IMR-90 (cell line): ENCODE measurements around the gene ZDHHC3. TPM values are rescaled to one million over a fixed set of nuclear protein-coding genes. Genes with fewer than 3 reads are reported as not detected.
A peak's percentile ranks its signal among the peaks of the same experiment; 100 is the strongest.

ENCODE experiments used
- ATAC-seq: fragments of 200-7000 bp; cut with Tn5 transposase; 2 replicates; pipeline ENCODE4 v1.9.1; 2020; ENCODE audit warnings: low read depth, mild to moderate bottlenecking, moderate library complexity
- BruUV-seq: library from RNA; stranded (reverse); fragments of 400-500 nt; replicated peaks from 2 replicates; lab custom pipeline; 2021; lab: Mats Ljungman, UMichigan
- CTCF ChIA-PET: fragments of 300-600 bp; formaldehyde crosslinking; extraction: SDS; loops from one replicate; lab custom pipeline; 2021; ENCODE audit warnings: antibody characterized with exemption; lab: Yijun Ruan, JAX
- POLR2A ChIA-PET: fragments of 300-600 bp; sonication (Branson Sonifier 250); formaldehyde crosslinking; loops from one replicate; lab custom pipeline; 2022; ENCODE audit warnings: antibody characterized with exemption; ENCODE audit not compliant: unreplicated experiment; lab: Charles Lee
- DNase-seq: peaks from one replicate; pipeline ENCODE4 v3.0.0; 2013
- H2AFZ ChIP-seq: replicated peaks from 2 replicates; pipeline ENCODE3; 2013; ENCODE audit warnings: low read length, mild to moderate bottlenecking; ENCODE audit not compliant: poor library complexity
- H2AK5ac ChIP-seq: 2 replicates; pipeline ENCODE4 v1.6.1; 2013; ENCODE audit warnings: low read depth, low read length, inconsistent platforms
- H2AK9ac ChIP-seq: replicated peaks from 2 replicates; pipeline ENCODE3; 2013; ENCODE audit warnings: mild to moderate bottlenecking, low read depth, low read length, moderate library complexity; ENCODE audit not compliant: poor library complexity
- H2BK120ac ChIP-seq: 2 replicates; pipeline ENCODE4 v1.6.1; 2013; ENCODE audit warnings: low read depth, low read length, inconsistent platforms
- H2BK15ac ChIP-seq: 3 replicates; pipeline ENCODE4 v1.6.1; 2013; ENCODE audit warnings: low read depth, low read length, inconsistent platforms
- H2BK20ac ChIP-seq: 2 replicates; pipeline ENCODE4 v1.6.1; 2013; ENCODE audit warnings: low read depth, mild to moderate bottlenecking, inconsistent platforms, low read length, moderate library complexity
- H2BK5ac ChIP-seq: 2 replicates; pipeline ENCODE4 v1.6.1; 2013; ENCODE audit warnings: mild to moderate bottlenecking, low read depth, low read length, inconsistent platforms; ENCODE audit not compliant: poor library complexity, severe bottlenecking
- H3K14ac ChIP-seq: replicated peaks from 2 replicates; pipeline ENCODE4 v1.6.1; 2013; ENCODE audit warnings: low read depth, low read length, inconsistent platforms
- H3K18ac ChIP-seq: 2 replicates; pipeline ENCODE4 v1.6.1; 2013; ENCODE audit warnings: low read depth, low read length, control low read depth
- H3K23ac ChIP-seq: 2 replicates; pipeline ENCODE4 v1.6.1; 2013; ENCODE audit warnings: low read depth, low read length, inconsistent platforms
- H3K27ac ChIP-seq: 2 replicates; pipeline ENCODE4 v1.5.1; 2013; ENCODE audit warnings: mild to moderate bottlenecking, control low read depth, low read length; ENCODE audit not compliant: insufficient read depth
- H3K27me3 ChIP-seq: 2 replicates; pipeline ENCODE4 v1.6.1; 2013; ENCODE audit warnings: low read length; ENCODE audit not compliant: control insufficient read depth, insufficient read depth
- H3K36me3 ChIP-seq: 2 replicates; pipeline ENCODE4 v1.6.1; 2013; ENCODE audit warnings: low read length, mixed read lengths; ENCODE audit not compliant: control insufficient read depth, insufficient read depth
- H3K4ac ChIP-seq: 2 replicates; pipeline ENCODE4 v1.6.1; 2013; ENCODE audit warnings: low read depth, low read length, inconsistent platforms
- H3K4me1 ChIP-seq: 2 replicates; pipeline ENCODE4 v1.6.1; 2013; ENCODE audit warnings: low read length, mixed read lengths; ENCODE audit not compliant: control insufficient read depth, insufficient read depth
- H3K4me2 ChIP-seq: 2 replicates; pipeline ENCODE4 v1.6.1; 2013; ENCODE audit warnings: low read depth, mild to moderate bottlenecking, control low read depth, low read length, moderate library complexity
- H3K4me3 ChIP-seq: 2 replicates; pipeline ENCODE4 v1.5.1; 2013; ENCODE audit warnings: low read depth, mild to moderate bottlenecking, control low read depth, low read length, moderate library complexity; ENCODE audit not compliant: insufficient read depth
- H3K56ac ChIP-seq: 2 replicates; pipeline ENCODE4 v1.6.1; 2013; ENCODE audit warnings: low read length, inconsistent platforms; ENCODE audit not compliant: insufficient read depth; ENCODE audit errors: extremely low read depth
- H3K79me1 ChIP-seq, 2 experiments: 2 replicates each; pipeline ENCODE4 v1.6.1; 2013; ENCODE audit warnings: low read length in 2 of 2, inconsistent platforms in 1 of 2, low read depth in 1 of 2
- H3K9ac ChIP-seq: 2 replicates; pipeline ENCODE4 v1.6.1; 2013; ENCODE audit warnings: low read depth, low read length, control low read depth
- H3K9me1 ChIP-seq: 2 replicates; pipeline ENCODE4 v1.6.1; 2013; ENCODE audit warnings: low read length, inconsistent platforms; ENCODE audit not compliant: insufficient read depth
- H3K9me3 ChIP-seq: 2 replicates; pipeline ENCODE4 v1.6.1; 2013; ENCODE audit warnings: low read length; ENCODE audit not compliant: control insufficient read depth, insufficient read depth
- H4K20me1 ChIP-seq: 2 replicates; pipeline ENCODE4 v1.6.1; 2013; ENCODE audit warnings: low read length, inconsistent platforms; ENCODE audit not compliant: insufficient read depth
- H4K5ac ChIP-seq: 2 replicates; pipeline ENCODE4 v1.6.1; 2013; ENCODE audit warnings: mild to moderate bottlenecking, low read depth, low read length, control low read depth
- H4K8ac ChIP-seq, 2 experiments: 2 replicates each; pipeline ENCODE4 v1.6.1; 2013; ENCODE audit warnings: low read depth in 2 of 2, low read length in 2 of 2, control low read depth in 1 of 2, inconsistent platforms in 1 of 2
- H4K91ac ChIP-seq: 2 replicates; pipeline ENCODE4 v1.6.1; 2013; ENCODE audit warnings: low read depth, low read length, inconsistent platforms; ENCODE audit not compliant: insufficient read depth
- MAZ ChIP-seq: IDR thresholded peaks from 2 replicates; pipeline ENCODE4 v1.6.1; 2012; ENCODE audit warnings: low read depth, mild to moderate bottlenecking, low read length, improper control_type of control experiment, moderate library complexity, borderline replicate concordance
- NFE2L2 ChIP-seq: fragments of 150-350 bp; IDR thresholded peaks from 2 replicates; pipeline ENCODE4 v1.6.1; 2016; ENCODE audit warnings: low read depth, mild to moderate bottlenecking, low read length
- WGBS, 2 experiments: methylation state at CpG; one replicate each; pipeline versions ENCODE4 v1.1.5 to v1.1.7; 2013; ENCODE audit warnings: missing lambda C conversion rate in 2 of 2; ENCODE audit not compliant: insufficient read length in 1 of 2; ENCODE audit errors: extremely low coverage in 2 of 2; 5-methylcytosine and 5-hydroxymethylcytosine counted together
- dilution Hi-C: fragments of 300-500 bp; cut with HindIII; formaldehyde crosslinking; loops from one replicate; pipeline ENCODE4 v1.14.3; 2018; ENCODE audit warnings: low sequenced_read_pairs; ENCODE audit not compliant: unreplicated experiment
- in situ Hi-C: fragments of 300-500 bp; cut with MboI; formaldehyde crosslinking; loops from 3 replicates; pipeline ENCODE4 v1.14.3; 2019; ENCODE audit warnings: low sequenced_read_pairs, inconsistent platforms, mixed read lengths
- intact Hi-C: fragments of 100-400 bp; cut with micrococcal nuclease; formaldehyde crosslinking; loops from 2 replicates; pipeline ENCODE4 v1.10.0; 2022
- polyA plus RNA-seq, 3 experiments: library from polyadenylated mRNA; depleted of rRNA; stranded (reverse); fragments of >200 nt; gene quantifications; 2 replicates each; pipeline ENCODE4 v1.2.3, GENCODE V29; 2012; ENCODE audit warnings: low replicate concordance in 1 of 3
- total RNA-seq: library from RNA; depleted of rRNA; stranded (reverse); fragments of >200 nt; gene quantifications from 2 replicates; pipeline ENCODE4 v1.2.3, GENCODE V29; 2012

ZDHHC3 gene
- total and polyA plus RNA-seq, 2 of the 4 experiments (the other 2 are of a cell fraction) = 57.7 to 59.6 TPM

DNA sequence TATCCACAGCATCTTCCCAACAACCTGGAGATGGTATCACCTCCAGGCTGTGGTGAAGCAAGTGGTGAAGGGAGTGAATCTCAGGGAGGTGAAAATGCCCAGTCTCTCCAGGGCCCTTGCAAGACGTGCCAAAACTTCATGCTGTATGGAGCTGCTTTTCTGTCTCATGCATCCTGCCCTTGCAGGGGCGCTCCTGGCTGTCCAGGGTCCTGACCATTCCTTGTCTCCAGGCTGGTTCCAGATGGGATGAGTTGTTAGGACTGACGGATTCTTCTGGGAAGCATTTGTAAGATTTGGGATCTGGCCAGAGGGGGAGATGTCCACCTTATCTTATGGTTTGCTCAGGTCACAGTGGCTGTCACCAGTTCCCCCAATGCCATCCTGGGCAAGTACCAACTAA, 85.7 kb downstream of the ZDHHC3 start:
- WGBS, 2 experiments = no CpG with 5 or more reads among the region's 3 CpGs
- Histone ChIP-seq H4K5ac (no peak overlapping the region), H2BK5ac (no peak overlapping the region), H4K20me1 (no peaks in the 10 kb centered on the region), H2BK15ac (0 out of 3 replicates have a peak overlapping the region, but pooled peaks have one; percentile 14), H2AK5ac (peak overlapping the region; percentile 8), H3K4me2 (no peak overlapping the region), H3K36me3 (no peaks in the 10 kb centered on the region), H3K27ac (no peak overlapping the region), H3K27me3 (no peaks in the 10 kb centered on the region), H2AFZ (no peak overlapping the region), H4K8ac (no peak overlapping the region), H3K4ac (no peak overlapping the region), H3K4me1 (peaks cover 18% of the 10 kb centered on the region), H2BK20ac (no peak overlapping the region), H3K18ac (no peak overlapping the region), H2BK120ac (no peak overlapping the region; the same call in 1 of the 2 replicates), H3K4me3 (no peak overlapping the region), H3K9me3 (no peaks in the 10 kb centered on the region), H3K14ac (no peak overlapping the region), H2AK9ac (no peak overlapping the region), H4K91ac (no peak overlapping the region), H3K79me1 (peaks cover 0 to 4% of the 10 kb centered on the region in 2 experiments; a peak in 1 of 4 replicates), H3K23ac (no peak overlapping the region), H3K9me1 (peaks cover 24% of the 10 kb centered on the region), H3K9ac (no peak overlapping the region), H3K56ac (no peak overlapping the region)
- in situ Hi-C loops (loop anchor here (25.0 kb wide), 1 partner anchor 553 kb away; the partner anchor contains the start of gene TCAIM), intact Hi-C loops (no loop called here), dilution Hi-C loops (no loop called here)
- TF ChIP-seq NFE2L2 = no peak
- no peak for TF ChIP-seq MAZ
- peak; percentile 31 for DNase-seq
- ATAC-seq = no peak
- ChIA-PET CTCF (no interaction called here), POLR2A (no interaction called here)
- BruUV-seq = no TSS peak
